Measurements from ENCODE around the gene BCL2.
A peak's percentile ranks its signal among the peaks of the same experiment; 100 is the strongest.
"Not testable (repeated sequence)": the region's sequence is repeated elsewhere in the genome, so short reads cannot be mapped to it uniquely, and the experiment has no call there.

Gene BCL2

DNA sequence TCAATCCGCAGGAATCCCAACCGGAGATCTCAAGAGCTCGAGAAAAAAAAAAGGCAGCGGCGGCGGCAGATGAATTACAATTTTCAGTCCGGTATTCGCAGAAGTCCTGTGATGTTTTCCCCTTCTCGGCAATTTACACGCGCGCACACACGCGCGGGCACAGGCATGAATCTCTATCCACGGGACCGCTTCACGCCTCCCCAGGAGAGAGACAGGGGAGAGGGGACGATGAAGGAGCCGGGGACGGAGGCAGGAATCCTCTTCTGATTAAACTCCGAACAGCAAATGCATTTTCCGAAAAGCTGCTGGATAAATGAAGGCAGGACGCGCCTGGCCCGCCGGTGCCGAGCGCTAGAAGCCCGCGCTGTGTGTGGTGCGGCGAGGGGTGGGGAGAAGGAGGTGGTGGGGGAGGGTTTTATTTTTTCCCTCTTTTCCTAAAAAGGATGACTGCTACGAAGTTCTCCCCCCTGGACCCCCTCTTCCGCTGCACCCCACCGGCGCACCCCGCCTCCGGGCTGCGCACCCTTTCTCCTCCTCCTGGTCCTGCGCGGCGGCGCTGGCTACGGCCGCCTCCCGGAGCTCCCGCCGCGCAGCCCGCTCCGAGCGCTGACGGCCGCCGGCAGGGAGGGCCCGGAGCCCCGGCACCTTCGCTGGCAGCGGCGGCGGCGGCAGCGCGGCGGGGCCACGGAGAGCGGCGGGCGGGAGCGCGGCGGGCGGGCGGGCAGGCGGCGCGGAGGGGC, at the start of gene BCL2:
BCL2 (minus strand) TSS at position 387 of the 740 bp plus-strand sequence.
- DNase-seq, result no peak

GRCh38 chr18:63368611-63369010, 49.0 kb upstream of the BCL2 start:
- no peak for DNase-seq

- peak; percentile 91 for DNase-seq
These were observed 47.7 kb upstream of the BCL2 start, which contains the start of gene KDSR for GRCh38 chr18:63367053-63367953. KDSR (minus strand) TSS chr18:63367206; CDS start chr18:63367118, 88 bp downstream.

DNA sequence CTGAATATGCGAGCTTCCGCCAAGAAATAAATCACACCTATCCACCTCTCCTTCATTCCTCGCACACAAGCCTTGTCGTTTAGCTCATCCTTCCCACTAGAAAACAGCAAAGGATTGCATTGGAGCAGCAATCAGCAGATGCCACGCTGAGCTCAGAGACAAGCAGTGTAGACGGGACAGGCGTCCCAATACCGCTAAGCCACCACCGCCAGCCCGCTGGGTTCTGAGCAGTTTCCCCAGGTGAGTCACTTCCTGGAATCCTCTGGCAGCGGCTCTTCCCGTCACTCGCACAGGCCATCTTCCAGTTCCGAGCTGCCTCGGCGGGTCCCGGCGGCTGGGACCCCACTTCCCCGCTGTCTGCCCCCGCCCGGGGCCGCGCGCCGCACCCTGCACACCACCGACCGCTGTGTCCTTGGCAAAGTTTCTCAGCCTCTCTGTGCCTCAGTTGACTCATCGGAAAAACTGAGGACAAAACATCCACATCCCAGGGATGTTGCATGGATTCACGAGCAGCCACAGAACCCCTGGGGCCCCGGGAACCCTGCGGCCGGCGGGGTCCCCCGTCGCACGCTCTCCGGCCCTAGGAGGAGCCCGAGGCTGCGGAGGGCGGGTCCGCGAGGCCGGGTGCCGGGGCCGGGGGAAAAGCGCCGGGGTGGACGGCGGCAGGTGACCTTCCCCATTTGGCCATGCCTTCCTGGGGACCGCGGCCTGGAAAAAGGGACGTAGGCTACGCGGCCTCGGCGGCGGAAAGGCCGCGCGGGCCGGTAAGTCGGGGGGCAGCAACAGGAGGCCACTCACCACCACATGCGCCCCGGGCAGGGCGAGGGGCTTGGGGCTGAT, 46.9 kb upstream of the BCL2 start:
- peak; percentile 66 for DNase-seq

GRCh38 chr18:63365876-63366212, 46.3 kb upstream of the BCL2 start:
- DNase-seq, result no peak

DNA sequence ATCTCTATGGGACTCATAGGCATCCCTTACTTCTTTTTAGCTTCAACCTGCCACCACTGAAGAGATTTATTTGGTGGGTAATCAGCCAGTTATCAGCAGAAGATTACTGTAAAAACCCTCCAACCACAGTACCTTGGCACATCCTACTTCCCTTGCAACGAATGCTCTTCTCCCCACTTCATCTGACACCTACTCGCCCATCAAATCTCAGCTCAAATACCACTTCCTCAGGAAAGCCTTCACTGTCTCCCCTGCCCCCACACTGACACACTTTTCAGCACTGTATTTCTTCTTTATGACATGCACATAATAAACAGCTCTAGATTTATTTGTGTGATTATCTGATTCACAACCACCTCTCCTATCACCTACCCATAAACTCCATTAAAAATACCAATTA, 44.4 kb upstream of the BCL2 start:
- DNase-seq, result no peak

- not testable (repeated sequence) for DNase-seq
These were observed 43.9 kb upstream of the BCL2 start for GRCh38 chr18:63363420-63363819.

GRCh38 chr18:63356272-63356896, 36.8 kb upstream of the BCL2 start:
- DNase-seq, result no peak

GRCh38 chr18:63350230-63350629, 30.7 kb upstream of the BCL2 start:
- no peak for DNase-seq

- DNase-seq, result peak; percentile 86
These were observed 29.1 kb upstream of the BCL2 start for GRCh38 chr18:63348508-63349136.

DNA sequence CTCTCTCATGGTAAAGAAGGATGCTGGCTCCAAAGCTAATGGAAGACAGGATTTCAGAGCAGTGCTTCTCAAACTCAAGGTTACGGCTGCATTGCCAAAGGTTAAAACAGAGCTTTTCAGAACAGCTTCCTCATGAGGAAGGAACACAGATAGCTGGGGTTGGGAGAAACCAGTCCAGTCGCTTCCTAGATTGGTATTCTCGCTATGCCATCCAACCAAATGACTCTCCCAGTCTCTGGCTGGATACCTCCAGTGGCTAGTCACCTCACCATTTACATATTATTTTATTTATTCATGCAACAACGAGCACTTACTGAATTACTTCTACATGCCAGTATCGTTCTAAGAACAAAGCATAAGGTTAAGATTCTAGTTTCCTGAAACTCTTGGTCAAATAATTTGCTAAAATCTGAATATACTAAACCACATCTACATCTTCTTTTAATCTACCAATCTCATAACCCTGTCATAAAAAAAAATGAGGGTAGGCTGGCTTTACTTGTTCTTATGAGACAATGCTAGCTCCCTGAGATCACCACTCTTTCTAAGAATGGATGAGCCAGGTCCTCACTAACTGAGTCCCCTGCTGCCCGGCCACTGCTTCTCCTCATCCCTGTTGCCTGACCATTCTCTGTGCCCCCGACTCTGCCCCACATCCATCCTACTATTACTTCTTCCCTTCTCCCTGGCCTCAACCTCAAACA, 27.1 kb upstream of the BCL2 start:
- no peak for DNase-seq

DNA sequence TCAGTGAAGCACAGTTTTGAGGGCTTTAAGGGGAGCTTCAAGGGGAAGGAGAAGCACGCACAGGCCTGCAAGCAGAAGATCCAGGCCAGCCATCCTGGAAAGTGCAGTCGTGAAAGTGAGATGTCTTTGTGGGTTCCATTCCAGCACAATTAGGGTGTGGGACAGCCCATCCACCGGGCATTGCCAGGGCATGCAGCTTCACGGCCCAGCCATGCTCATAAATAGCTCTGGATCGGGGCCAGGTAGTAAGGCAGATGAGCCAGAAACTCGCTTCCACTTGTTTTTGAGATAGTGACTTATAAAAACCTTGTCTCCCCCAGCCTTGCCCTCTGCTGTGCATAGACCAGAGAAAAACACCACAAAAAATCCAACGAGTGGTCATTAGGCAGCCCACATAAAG, 26.5 kb upstream of the BCL2 start:
- no peak for DNase-seq

DNA sequence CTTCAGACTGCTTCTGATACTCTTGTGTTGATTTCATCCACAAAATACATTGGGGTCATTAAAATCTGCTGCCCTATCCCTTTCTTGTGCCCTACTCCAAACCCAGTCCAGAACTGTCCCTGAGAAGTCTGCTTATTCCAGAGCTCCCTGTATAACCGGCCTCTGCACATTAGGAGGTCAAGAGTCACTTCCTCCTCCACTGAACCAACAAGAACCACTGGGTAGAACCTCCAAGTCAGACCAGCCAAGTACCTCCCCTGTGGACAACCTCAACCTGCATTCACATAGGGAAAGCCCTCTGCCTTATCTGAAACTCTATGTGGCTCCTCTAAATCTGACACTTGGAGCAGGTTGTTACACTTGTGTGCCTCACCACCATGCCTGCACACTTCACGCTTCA, 25.3 kb upstream of the BCL2 start:
- no peak for DNase-seq

DNA sequence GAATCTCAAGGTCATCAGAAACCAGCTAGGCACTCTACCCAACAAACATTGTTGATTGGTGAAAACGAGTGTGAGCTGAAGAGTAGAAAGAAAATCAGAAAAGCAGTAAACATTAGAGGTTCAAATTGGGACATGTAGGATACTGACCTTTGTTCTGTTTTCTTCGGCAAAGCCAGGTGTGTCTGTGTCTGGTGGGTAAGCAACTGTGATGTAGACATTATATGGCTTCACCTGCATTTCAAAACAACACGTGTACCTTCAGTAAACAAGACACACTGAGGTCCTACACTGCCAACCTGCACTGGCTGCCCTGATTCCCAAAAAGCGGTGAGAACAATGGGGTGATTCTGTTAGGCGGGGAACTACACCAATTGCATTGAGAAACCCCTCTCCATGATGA, 24.7 kb upstream of the BCL2 start:
- no peak for DNase-seq

DNA sequence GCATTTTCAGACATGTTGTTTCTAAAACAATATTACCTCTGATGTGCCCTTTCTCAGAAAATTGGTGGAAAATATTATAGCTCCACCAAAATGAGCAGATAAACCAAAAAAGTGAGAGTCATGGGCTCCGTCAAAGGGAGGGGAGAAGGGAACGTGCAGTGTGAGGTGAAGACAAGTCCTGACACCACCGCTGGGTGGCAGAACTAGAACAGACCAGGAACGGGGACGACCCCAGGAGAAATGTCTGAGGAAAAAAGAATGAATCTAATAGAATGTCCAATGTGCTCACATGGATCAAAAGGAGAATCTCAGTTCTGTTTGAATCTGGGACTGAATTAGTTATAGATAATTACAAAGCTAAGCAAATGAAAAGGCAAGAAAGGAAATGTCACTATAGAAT, 22.6 kb upstream of the BCL2 start:
- no peak for DNase-seq

- peak; percentile 59 for DNase-seq
These were observed 20.4 kb upstream of the BCL2 start for GRCh38 chr18:63339920-63340484.

- no peak for DNase-seq
These were observed 17.0 kb upstream of the BCL2 start for GRCh38 chr18:63336366-63337099.

GRCh38 chr18:63331105-63331504, 11.5 kb upstream of the BCL2 start:
- DNase-seq, result no peak

DNA sequence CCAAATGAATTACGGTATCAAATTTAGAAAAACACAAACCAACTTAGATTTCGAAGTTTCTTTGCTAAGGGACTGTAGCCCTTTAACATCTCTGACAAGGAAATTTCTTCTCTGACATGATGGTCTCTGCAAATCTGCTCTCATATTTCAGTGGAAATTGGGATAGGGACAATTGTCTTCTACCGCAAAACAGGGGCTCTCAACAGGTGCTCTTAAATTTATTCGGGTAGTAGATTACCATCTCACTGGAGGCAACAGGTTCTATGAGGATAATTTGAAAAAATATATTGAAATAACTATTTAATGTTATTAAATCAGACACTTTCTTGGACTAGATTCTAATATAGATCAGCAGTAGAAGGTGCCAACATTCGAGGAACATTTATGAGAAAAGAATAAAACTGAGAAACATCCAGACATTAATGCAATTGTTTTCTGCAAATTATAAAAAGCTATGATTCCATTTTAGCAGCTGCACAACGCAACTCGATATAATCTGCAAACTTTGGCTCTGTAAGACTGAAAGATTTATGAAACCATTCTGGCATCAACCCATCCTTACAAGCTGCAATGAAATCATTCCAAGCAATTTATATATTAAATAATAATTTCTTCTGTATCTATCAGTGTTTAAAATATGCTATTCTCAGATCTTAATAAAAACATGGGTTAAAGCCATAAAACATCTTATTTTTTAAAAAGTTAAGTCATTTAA, 10.0 kb upstream of the BCL2 start:
- DNase-seq, result no peak

- DNase-seq, result no peak
These were observed 6.4 kb upstream of the BCL2 start for GRCh38 chr18:63326011-63326410.
